GM13977 (cell line): ENCODE data around the gene LYRM7.

ENCODE experiments used
- DNase-seq: peaks from one replicate; pipeline ENCODE4 v3.0.0; 2012; ENCODE audit warnings: low spot score
- in situ Hi-C: fragments of 300-500 bp; cut with MboI; formaldehyde crosslinking; loops from one replicate; pipeline ENCODE4 v1.12.0; 2022; ENCODE audit warnings: low sequenced_read_pairs, low pct_unique_long_range_greater_than_20kb, mixed read lengths, inconsistent platforms; ENCODE audit not compliant: unreplicated experiment
- TF ChIP-seq, protein P1 (sequence below): IDR thresholded peaks from 2 replicates; pipeline ENCODE4 v1.5.1; 2012; ENCODE audit warnings: mild to moderate bottlenecking, control low read depth; ENCODE audit not compliant: insufficient read depth; ENCODE audit errors: extremely low read depth, missing control alignments

Gene LYRM7

DNA sequence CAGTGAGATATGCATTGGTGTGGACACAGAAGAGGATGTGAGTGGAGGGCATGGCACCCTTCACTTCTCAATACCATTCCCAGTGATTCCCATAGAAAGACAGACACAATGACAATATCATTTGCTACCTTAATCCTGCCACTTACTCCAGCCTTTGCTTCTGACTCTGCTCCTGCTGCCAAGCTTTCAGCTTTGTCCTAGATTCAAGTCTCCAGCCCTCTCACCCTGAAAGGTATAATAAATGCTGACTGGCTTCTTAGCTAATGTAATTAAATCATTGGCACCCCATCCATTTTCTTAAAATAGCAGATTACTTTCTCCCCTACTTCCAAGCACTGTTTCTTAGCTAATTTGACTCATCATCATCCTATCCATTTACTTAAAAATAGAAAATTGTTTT, 52.0 kb downstream of the LYRM7 start:
- in situ Hi-C loops = no loop called here
- TF ChIP-seq, protein P1, sequence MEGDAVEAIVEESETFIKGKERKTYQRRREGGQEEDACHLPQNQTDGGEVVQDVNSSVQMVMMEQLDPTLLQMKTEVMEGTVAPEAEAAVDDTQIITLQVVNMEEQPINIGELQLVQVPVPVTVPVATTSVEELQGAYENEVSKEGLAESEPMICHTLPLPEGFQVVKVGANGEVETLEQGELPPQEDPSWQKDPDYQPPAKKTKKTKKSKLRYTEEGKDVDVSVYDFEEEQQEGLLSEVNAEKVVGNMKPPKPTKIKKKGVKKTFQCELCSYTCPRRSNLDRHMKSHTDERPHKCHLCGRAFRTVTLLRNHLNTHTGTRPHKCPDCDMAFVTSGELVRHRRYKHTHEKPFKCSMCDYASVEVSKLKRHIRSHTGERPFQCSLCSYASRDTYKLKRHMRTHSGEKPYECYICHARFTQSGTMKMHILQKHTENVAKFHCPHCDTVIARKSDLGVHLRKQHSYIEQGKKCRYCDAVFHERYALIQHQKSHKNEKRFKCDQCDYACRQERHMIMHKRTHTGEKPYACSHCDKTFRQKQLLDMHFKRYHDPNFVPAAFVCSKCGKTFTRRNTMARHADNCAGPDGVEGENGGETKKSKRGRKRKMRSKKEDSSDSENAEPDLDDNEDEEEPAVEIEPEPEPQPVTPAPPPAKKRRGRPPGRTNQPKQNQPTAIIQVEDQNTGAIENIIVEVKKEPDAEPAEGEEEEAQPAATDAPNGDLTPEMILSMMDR = no peak
- no peak for DNase-seq

DNA sequence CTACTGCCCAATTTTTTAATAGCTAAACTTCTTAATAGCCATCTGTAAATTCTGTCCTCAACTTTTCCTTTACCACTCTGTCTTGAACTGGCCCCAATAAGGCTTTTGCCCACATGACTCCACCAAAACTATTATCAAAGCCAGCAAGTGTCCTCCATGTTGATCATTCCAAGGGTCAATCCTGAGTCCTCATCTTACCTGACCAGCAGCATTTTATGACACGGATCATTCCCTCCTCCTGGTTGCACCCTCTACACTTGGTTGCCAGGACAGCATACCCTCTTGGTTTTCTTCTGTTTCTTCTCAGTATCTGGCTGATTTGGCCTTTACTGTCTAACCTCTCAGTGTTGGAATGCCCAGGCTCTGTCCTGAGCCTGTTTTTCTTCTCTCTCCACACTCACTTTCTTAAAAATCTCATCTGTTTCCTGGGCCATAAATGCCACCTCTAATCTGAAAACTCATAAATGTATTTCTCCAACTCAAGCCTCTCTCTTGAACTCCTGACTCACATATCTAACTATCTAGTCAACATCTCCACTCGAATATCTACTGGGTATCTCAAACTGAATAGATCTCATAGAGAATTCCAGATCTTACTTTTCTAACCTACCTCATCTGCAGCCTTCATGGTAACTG, 53.1 kb downstream of the LYRM7 start:
- DNase-seq = no peak
- in situ Hi-C loops = no loop called here
- TF ChIP-seq, protein P1 = no peak

DNA sequence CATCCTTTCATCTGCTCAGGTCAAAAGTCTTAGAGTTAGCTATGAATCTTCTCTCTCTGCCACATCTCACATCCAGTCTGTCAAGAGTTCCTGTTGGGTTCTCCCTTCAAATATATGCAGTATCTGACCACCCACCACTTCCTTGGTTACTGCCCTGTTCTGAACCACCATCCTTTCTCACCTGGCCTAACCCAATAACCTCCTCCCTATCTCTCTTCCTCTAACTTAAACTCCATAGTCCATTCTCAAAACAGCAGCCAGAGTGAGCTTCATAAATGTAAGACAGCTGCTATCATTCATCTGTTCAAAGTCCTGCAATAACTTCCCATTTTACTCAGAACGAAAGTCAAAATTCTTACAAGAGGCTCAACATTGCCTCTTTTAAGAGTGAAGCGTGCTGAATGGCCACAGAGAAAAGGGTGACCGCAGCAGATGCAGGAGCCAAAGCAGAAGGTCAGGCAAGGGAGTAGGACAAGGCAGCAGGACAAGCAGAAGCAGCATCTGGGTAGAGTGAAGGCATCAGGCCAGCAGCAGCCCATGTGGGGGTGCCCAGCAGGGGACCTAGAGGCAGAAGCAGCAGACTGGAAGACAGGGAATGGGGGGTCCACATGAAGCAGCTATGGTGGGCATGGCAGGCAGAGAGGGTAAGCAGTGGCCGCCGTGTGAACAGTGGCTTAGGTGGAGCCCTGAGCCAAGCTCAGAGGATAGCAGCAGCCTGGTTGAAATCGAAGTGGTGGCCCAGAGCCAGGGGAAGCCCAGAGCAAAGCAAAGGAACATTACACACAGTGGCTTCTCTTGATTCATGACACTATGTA, 53.9 kb downstream of the LYRM7 start:
- in situ Hi-C loops = no loop called here
- TF ChIP-seq, protein P1 = no peak
- DNase-seq = peak; percentile 40

DNA sequence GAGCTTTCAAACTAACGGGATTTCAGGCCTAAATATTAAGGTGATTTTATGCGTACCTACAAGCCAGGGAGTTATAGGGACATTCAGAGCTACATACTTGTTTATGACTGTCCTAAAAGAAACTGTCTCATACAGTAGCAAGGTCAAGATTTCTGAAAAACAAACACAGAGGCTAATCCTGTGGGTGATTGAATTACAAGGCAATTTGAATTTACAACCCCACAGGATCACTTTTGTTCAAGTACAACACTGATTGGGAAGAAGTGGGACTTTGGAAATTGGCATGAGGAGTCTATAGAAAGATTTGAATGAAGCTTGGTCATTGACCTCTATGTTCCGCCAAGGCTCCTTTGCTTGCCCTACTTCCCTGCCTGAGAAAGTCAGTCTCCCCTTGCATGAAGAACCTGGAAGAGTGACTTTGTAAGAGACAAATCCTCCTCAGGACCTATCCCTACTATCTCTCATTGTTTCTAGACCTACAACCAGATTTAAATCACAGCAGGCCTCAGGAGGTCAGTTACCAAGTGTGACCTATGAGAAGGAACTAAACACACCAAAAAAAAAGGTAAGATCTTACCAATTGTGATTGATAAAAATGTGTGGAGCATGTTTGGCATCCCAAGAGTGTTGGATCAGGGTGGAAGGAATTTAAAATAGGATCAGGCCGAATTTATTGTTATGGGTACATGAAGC, 54.7 kb downstream of the LYRM7 start:
- DNase-seq = no peak
- TF ChIP-seq, protein P1 = no peak
- in situ Hi-C loops = no loop called here

DNA sequence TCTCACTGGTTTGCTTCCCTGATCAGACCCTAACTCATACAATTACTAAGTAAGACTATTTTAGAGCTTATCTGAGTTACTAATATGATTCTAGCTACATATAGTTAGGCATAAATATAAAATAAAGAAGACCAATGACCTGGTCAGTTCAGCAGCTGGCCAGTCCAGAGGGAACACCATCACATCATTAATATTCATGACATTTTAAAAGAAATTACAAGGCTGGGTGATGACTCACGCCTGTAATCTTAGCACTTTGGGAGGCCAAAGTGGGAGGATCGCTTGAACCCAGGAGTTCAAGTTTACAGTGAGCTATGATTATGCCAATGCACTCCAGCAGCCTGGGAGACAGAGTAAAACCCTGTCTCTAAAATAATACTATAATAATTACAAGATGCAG, 56.2 kb downstream of the LYRM7 start:
- TF ChIP-seq, protein P1 = no peak
- in situ Hi-C loops = no loop called here
- DNase-seq = no peak

DNA sequence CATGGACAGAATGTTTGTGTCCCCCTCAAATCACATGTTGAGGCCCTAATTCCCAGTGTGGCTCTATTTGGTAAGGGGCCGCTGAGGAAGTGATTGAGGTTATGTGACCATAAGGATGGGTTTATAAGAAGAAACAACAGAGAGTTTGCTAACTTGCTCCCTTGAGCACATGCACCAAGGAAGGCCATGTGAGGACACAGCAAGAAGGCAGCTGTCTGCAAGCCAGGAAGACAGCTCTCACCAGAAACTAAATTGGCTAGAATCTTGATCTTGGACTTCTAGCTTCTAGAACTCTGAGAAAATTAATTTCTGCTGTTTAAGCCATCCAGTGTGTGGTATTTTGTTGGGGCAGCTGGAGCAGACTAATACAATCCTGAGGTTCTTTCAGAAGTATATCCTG, 57.9 kb downstream of the LYRM7 start:
- TF ChIP-seq, protein P1 = no peak
- in situ Hi-C loops = no loop called here
- DNase-seq = no peak
